Stimulated activated CD4-positive, alpha-beta T cell treated with anti-CD3 and anti-CD28 coated beads, TNF-alpha, amount 100 ng/mL, for 24 hours (primary cell): Measurements from ENCODE around the gene TMTC3.
"Not testable (repeated sequence)": the region's sequence is repeated elsewhere in the genome, so short reads cannot be mapped to it uniquely, and the experiment has no call there.

Experiments
- DNase-seq, 3 experiments: peaks; one replicate each; pipeline ENCODE4 v3.0.0-alpha.2; 2020; ENCODE audit warnings: low read depth in 3 of 3

The TMTC3 gene

GRCh38 chr12:88166179-88166578 is 24.1 kb downstream of the TMTC3 start:
- DNase-seq = no peak

GRCh38 chr12:88167384-88167783 is 25.3 kb downstream of the TMTC3 start:
- DNase-seq = no peak

- DNase-seq = no peak
These were observed 30.8 kb downstream of the TMTC3 start for GRCh38 chr12:88172844-88173407.

- DNase-seq = no peak
These were observed 33.4 kb downstream of the TMTC3 start for GRCh38 chr12:88175544-88175943.

- DNase-seq = no peak
These were observed 37.4 kb downstream of the TMTC3 start for GRCh38 chr12:88179436-88180014.

GRCh38 chr12:88181881-88182280 is 39.8 kb downstream of the TMTC3 start:
- DNase-seq = no peak

- DNase-seq = no peak
These were observed 40.3 kb downstream of the TMTC3 start for GRCh38 chr12:88182416-88182815.

- DNase-seq = no peak
These were observed 42.1 kb downstream of the TMTC3 start for GRCh38 chr12:88184196-88184595.

GRCh38 chr12:88185279-88185678 is 43.2 kb downstream of the TMTC3 start:
- no peak for DNase-seq

- DNase-seq = no peak
These were observed 43.9 kb downstream of the TMTC3 start for GRCh38 chr12:88185988-88186387.

- DNase-seq = no peak
These were observed 45.5 kb downstream of the TMTC3 start for GRCh38 chr12:88187571-88187970.

- DNase-seq = no peak
These were observed 46.1 kb downstream of the TMTC3 start for GRCh38 chr12:88188180-88188579.

GRCh38 chr12:88192426-88192825 is 50.3 kb downstream of the TMTC3 start:
- DNase-seq = no peak

- DNase-seq = no peak
These were observed 52.8 kb downstream of the TMTC3 start for GRCh38 chr12:88194868-88195267.

GRCh38 chr12:88200029-88200428 is 57.9 kb downstream of the TMTC3 start:
- no peak for DNase-seq

GRCh38 chr12:88202500-88202899 is 60.4 kb downstream of the TMTC3 start:
- no peak for DNase-seq

- DNase-seq = no peak
These were observed 64.5 kb downstream of the TMTC3 start for GRCh38 chr12:88206601-88207000.

- no peak for DNase-seq
These were observed 66.0 kb downstream of the TMTC3 start for GRCh38 chr12:88207921-88208620.

- no peak for DNase-seq
These were observed 66.6 kb downstream of the TMTC3 start for GRCh38 chr12:88208661-88209060.

GRCh38 chr12:88210311-88210710 is 68.2 kb downstream of the TMTC3 start:
- DNase-seq = not testable (repeated sequence)

GRCh38 chr12:88218293-88218692 is 76.2 kb downstream of the TMTC3 start:
- DNase-seq = no peak

GRCh38 chr12:88219861-88220260 is 77.8 kb downstream of the TMTC3 start:
- no peak for DNase-seq

- DNase-seq = no peak
These were observed 81.4 kb downstream of the TMTC3 start for GRCh38 chr12:88223519-88223918.
